ENCODE results near the gene AUNIP. TPM values are rescaled to one million over a fixed set of nuclear protein-coding genes. Genes with fewer than 3 reads are reported as not detected.

Gene AUNIP
- total RNA-seq, 1 experiment from 2014 or later, result 16.1 TPM

DNA sequence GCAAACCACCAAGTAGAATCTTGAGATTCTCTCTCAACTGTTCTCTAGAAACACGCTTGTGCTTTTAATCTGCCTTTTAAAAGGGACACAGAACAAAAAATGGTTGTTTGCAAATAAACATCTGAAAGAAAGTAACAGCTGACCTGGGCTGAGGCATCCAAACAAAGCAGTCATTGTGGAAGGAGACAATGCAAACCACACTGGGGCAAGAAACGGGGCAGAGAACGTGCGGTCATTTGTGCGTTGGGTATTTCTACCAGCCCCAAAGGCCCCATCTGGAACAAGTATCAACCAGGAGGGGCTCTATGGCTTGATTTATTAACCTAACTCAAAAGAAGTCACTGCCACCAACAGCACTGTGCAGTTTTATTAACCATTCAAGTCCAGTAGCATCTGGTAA, 41.0 kb upstream of the AUNIP start:
- ChIA-PET CTCF (interaction anchor here (0.7 kb wide), 2 partner anchors 22 to 249 kb away, joined by 3 to 4 read pairs; no protein-coding TSS in a partner anchor), POLR2A (interaction anchor here (0.7 kb wide), 1 partner anchor 95 kb away, joined by 3 read pairs; no protein-coding TSS in a partner anchor)
- Mint-ChIP-seq H3K9me3 (no peaks in the 10 kb centered on the region), H3K27me3 (ENCODE audit: low read depth) (no peaks in the 10 kb centered on the region), H3K4me3 (no peak overlapping the region), H3K4me1 (peaks cover 20% of the 10 kb centered on the region), H3K27ac (no peak overlapping the region), H3K36me3 (peaks cover 65% of the 10 kb centered on the region)
- no peak for TF ChIP-seq ATF1 (CRISPR knock-in tag; IDR thresholded peaks at IDR 0.05)
- TF ChIP-seq, protein P1, sequence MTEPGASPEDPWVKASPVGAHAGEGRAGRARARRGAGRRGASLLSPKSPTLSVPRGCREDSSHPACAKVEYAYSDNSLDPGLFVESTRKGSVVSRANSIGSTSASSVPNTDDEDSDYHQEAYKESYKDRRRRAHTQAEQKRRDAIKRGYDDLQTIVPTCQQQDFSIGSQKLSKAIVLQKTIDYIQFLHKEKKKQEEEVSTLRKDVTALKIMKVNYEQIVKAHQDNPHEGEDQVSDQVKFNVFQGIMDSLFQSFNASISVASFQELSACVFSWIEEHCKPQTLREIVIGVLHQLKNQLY (CRISPR knock-in tag; IDR thresholded peaks at IDR 0.05), result no peak
- no peak for TF ChIP-seq ZNF532 (CRISPR knock-in tag; IDR thresholded peaks at IDR 0.05; ENCODE audit: borderline replicate concordance)
- no peak for TF ChIP-seq CBFB (CRISPR knock-in tag; IDR thresholded peaks at IDR 0.05; ENCODE audit: low read depth)
- no peak for TF ChIP-seq AFF4 (CRISPR knock-in tag; IDR thresholded peaks at IDR 0.05; ENCODE audit: borderline replicate concordance)
- TF ChIP-seq, protein P2, sequence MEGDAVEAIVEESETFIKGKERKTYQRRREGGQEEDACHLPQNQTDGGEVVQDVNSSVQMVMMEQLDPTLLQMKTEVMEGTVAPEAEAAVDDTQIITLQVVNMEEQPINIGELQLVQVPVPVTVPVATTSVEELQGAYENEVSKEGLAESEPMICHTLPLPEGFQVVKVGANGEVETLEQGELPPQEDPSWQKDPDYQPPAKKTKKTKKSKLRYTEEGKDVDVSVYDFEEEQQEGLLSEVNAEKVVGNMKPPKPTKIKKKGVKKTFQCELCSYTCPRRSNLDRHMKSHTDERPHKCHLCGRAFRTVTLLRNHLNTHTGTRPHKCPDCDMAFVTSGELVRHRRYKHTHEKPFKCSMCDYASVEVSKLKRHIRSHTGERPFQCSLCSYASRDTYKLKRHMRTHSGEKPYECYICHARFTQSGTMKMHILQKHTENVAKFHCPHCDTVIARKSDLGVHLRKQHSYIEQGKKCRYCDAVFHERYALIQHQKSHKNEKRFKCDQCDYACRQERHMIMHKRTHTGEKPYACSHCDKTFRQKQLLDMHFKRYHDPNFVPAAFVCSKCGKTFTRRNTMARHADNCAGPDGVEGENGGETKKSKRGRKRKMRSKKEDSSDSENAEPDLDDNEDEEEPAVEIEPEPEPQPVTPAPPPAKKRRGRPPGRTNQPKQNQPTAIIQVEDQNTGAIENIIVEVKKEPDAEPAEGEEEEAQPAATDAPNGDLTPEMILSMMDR (IDR thresholded peaks at IDR 0.05), result no peak
- TF ChIP-seq STAT6 (CRISPR knock-in tag; conservative IDR thresholded peaks at IDR 0.05; ENCODE audit: low read depth), result no peak
- ATAC-seq (no peak), DNase-seq (ENCODE audit: low spot score) (no peak)

DNA sequence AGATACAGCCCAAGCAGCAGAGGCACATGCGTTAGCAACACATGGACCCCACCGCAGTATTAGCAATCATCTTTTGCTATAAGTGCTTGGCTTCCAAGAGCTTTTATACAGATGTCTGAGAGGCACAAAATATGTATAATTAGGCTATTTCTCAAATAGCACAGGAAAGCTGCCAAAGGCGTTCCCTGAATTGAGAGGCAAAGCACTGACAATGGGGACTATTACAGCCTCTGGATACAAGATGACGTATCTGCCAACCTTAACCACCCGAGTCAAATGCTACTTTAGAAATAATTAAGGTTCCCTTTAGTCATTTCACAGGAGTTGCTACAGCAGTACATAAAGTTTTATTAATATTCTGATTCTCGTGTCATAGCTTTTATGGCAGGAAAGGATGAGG, 40.5 kb upstream of the AUNIP start:
- POLR2A ChIA-PET, result no interaction called here
- no peak for ATAC-seq
- H3K36me3 Mint-ChIP-seq, result peaks cover 61% of the 10 kb centered on the region
- CTCF ChIA-PET, result no interaction called here
- DNase-seq (ENCODE audit: low spot score), result no peak
- peaks cover 18% of the 10 kb centered on the region for H3K4me1 Mint-ChIP-seq
- no peak overlapping the region for H3K27ac Mint-ChIP-seq
- H3K27me3 Mint-ChIP-seq (ENCODE audit: low read depth), result no peaks in the 10 kb centered on the region
- no peaks in the 10 kb centered on the region for H3K9me3 Mint-ChIP-seq
- TF ChIP-seq GABPB1 (CRISPR knock-in tag; IDR thresholded peaks at IDR 0.05), result no peak
- no peak for TF ChIP-seq OVOL2 (CRISPR knock-in tag; IDR thresholded peaks at IDR 0.05; ENCODE audit: borderline replicate concordance)
- TF ChIP-seq ELF4 (CRISPR knock-in tag; IDR thresholded peaks at IDR 0.05; ENCODE audit: low read depth), result no peak
- H3K4me3 Mint-ChIP-seq, result no peak overlapping the region

Data from WTC11 (cell line).